ENCODE data around the gene CDH4.

- TF ChIP-seq ZFX (IDR thresholded peaks at IDR 0.05; ENCODE audit: borderline replicate concordance) (no peak), CTCF (IDR thresholded peaks at IDR 0.05) (no peak)
These were observed 119.6 kb downstream of the CDH4 start for GRCh38 chr20:61371501-61372136.
